GM19467 (cell line): ENCODE measurements around the gene MLIP.
"Not testable (repeated sequence)": the region's sequence is repeated elsewhere in the genome, so short reads cannot be mapped to it uniquely, and the experiment has no call there.

ENCODE experiments used
- ATAC-seq: cut with Tn5 transposase; IDR thresholded peaks from one replicate; pipeline ENCODE4 v1.9.1; 2021; ENCODE audit warnings: mild to moderate bottlenecking, moderate library complexity; ENCODE audit not compliant: unreplicated experiment

The MLIP gene

GRCh38 chr6:54111341-54112045 lies at the start of gene MLIP:
TSS of gene MLIP (plus strand) at chr6:54111443. CDS start at chr6:54111480, 37 bp downstream.
- ATAC-seq, result no peak

GRCh38 chr6:54063228-54063539 lies 48.1 kb upstream of the MLIP start:
- no peak for ATAC-seq

- ATAC-seq, result no peak
Observed at GRCh38 chr6:54068694-54069093, 42.5 kb upstream of the MLIP start.

GRCh38 chr6:54070025-54070424 lies 41.2 kb upstream of the MLIP start:
- no peak for ATAC-seq

GRCh38 chr6:54071821-54072340 lies 39.4 kb upstream of the MLIP start:
- ATAC-seq, result no peak

- ATAC-seq, result no peak
Observed at GRCh38 chr6:54072635-54073313, 38.5 kb upstream of the MLIP start.

GRCh38 chr6:54073487-54073886 lies 37.8 kb upstream of the MLIP start:
- no peak for ATAC-seq

- ATAC-seq, result no peak
Observed at GRCh38 chr6:54074109-54074508, 37.1 kb upstream of the MLIP start.

GRCh38 chr6:54074578-54075195 lies 36.6 kb upstream of the MLIP start:
- no peak for ATAC-seq

- no peak for ATAC-seq
Observed at GRCh38 chr6:54076159-54076789, 35.0 kb upstream of the MLIP start.

- ATAC-seq, result not testable (repeated sequence)
Observed at GRCh38 chr6:54081499-54081898, 29.7 kb upstream of the MLIP start.

- ATAC-seq, result no peak
Observed at GRCh38 chr6:54083287-54083686, 28.0 kb upstream of the MLIP start.

GRCh38 chr6:54084231-54084630 lies 27.0 kb upstream of the MLIP start:
- ATAC-seq, result no peak

GRCh38 chr6:54085047-54085446 lies 26.2 kb upstream of the MLIP start:
- no peak for ATAC-seq

- ATAC-seq, result no peak
Observed at GRCh38 chr6:54085541-54085940, 25.7 kb upstream of the MLIP start.

- no peak for ATAC-seq
Observed at GRCh38 chr6:54086439-54086838, 24.8 kb upstream of the MLIP start.

GRCh38 chr6:54087721-54088120 lies 23.5 kb upstream of the MLIP start:
- no peak for ATAC-seq

- ATAC-seq, result no peak
Observed at GRCh38 chr6:54093326-54093948, 17.8 kb upstream of the MLIP start.

- no peak for ATAC-seq
Observed at GRCh38 chr6:54094293-54094692, 16.9 kb upstream of the MLIP start.

GRCh38 chr6:54094786-54095185 lies 16.5 kb upstream of the MLIP start:
- ATAC-seq, result no peak

- ATAC-seq, result no peak
Observed at GRCh38 chr6:54095723-54096122, 15.5 kb upstream of the MLIP start.
